OCI-LY3 (cell line): ENCODE measurements around the gene SPOCD1.

Experiments
- H2AFZ ChIP-seq: fragments of 200-600, 300-600 bp; shearing (Covaris generic); 2 replicates; pipeline ENCODE4 v1.6.0; 2014; ENCODE audit warnings: antibody characterized with exemption, low read depth, low read length
- H3K27ac ChIP-seq: fragments of 200-600, 300-600 bp; sonication (generic); 2 replicates; pipeline ENCODE4 v1.5.1; 2014; ENCODE audit warnings: mild to moderate bottlenecking, low read length, moderate library complexity, mixed read lengths
- H3K27me3 ChIP-seq: fragments of 200-600, 300-600 bp; sonication (generic); 2 replicates; pipeline ENCODE4 v1.6.1; 2014; ENCODE audit warnings: low read depth, low read length, mixed read lengths
- H3K36me3 ChIP-seq: fragments of 200-600, 300-600 bp; sonication (generic); replicated peaks from 2 replicates; pipeline ENCODE3; 2014; ENCODE audit warnings: low read depth, low read length, mixed read lengths
- H3K4me1 ChIP-seq: fragments of 300-600, 200-600 bp; sonication (generic); 2 replicates; pipeline ENCODE4 v1.6.1; 2014; ENCODE audit warnings: low read length, mixed read lengths
- H3K4me2 ChIP-seq: fragments of 200-600, 300-600 bp; sonication (generic); 2 replicates; pipeline ENCODE4 v1.6.1; 2014; ENCODE audit warnings: low read length, mixed read lengths
- H3K4me3 ChIP-seq: fragments of 300-600, 200-600 bp; sonication (generic); 2 replicates; pipeline ENCODE4 v1.5.1; 2014; ENCODE audit warnings: antibody characterized with exemption, mild to moderate bottlenecking, low read length, moderate library complexity
- H3K79me2 ChIP-seq: fragments of 300-600, 200-600 bp; shearing (Covaris generic); 2 replicates; pipeline ENCODE4 v1.6.1; 2014; ENCODE audit warnings: mild to moderate bottlenecking, low read length, mixed read lengths
- H3K9ac ChIP-seq: fragments of 300-600, 200-600 bp; shearing (Covaris generic); 2 replicates; pipeline ENCODE4 v1.6.0; 2014; ENCODE audit warnings: mild to moderate bottlenecking, low read length, moderate library complexity
- H3K9me3 ChIP-seq: fragments of 200-600, 300-600 bp; shearing (Covaris generic); 2 replicates; pipeline ENCODE4 v1.6.1; 2014; ENCODE audit warnings: low read length, mixed read lengths; ENCODE audit not compliant: insufficient read depth
- H4K20me1 ChIP-seq: fragments of 200-600, 300-600 bp; sonication (generic); 2 replicates; pipeline ENCODE4 v1.6.1; 2016; ENCODE audit warnings: low read length, mixed read lengths; ENCODE audit not compliant: insufficient read depth
- CTCF ChIP-seq: fragments of 200-600, 300-600 bp; sonication (generic); IDR thresholded peaks from 2 replicates; pipeline ENCODE4 v1.5.1; 2014; ENCODE audit warnings: antibody characterized with exemption, low read length, low read depth
- EZH2phosphoT487 ChIP-seq: fragments of 200-600 bp; shearing (Covaris generic); IDR thresholded peaks from 2 replicates; pipeline ENCODE4 v1.6.1; 2018; ENCODE audit warnings: antibody characterized with exemption, mixed run types, low read depth

The SPOCD1 gene

GRCh38 chr1:31765041-31765467 lies 50.8 kb downstream of the SPOCD1 start:
- Histone ChIP-seq H3K4me2 (peak overlapping the region; percentile 77), H3K4me1 (peaks cover 50% of the 10 kb centered on the region), H4K20me1 (peaks cover 13% of the 10 kb centered on the region), H2AFZ (no peak overlapping the region), H3K27me3 (no peaks in the 10 kb centered on the region), H3K27ac (no peak overlapping the region), H3K9ac (no peak overlapping the region), H3K79me2 (no peaks in the 10 kb centered on the region), H3K36me3 (no peaks in the 10 kb centered on the region), H3K4me3 (peak overlapping the region; percentile 76), H3K9me3 (no peaks in the 10 kb centered on the region)
- TF ChIP-seq CTCF: peak; percentile 53
- TF ChIP-seq EZH2phosphoT487: no peak

GRCh38 chr1:31764312-31765040 lies 51.3 kb downstream of the SPOCD1 start, which contains the start of gene ADGRB2:
TSS of gene ADGRB2 (minus strand) at chr1:31764340. CDS start at chr1:31757221, 7,119 bp downstream.
- Histone ChIP-seq H4K20me1 (peaks cover 19% of the 10 kb centered on the region), H3K4me3 (peak within 1 kb of the TSS; percentile 96), H3K4me1 (peaks cover 45% of the 10 kb centered on the region), H3K27me3 (no peaks in the 10 kb centered on the region), H3K36me3 (no peaks in the 10 kb centered on the region), H3K9ac (peak within 1 kb of the TSS; percentile 77), H3K79me2 (no peaks in the 10 kb centered on the region), H3K9me3 (no peaks in the 10 kb centered on the region), H2AFZ (no peak within 1 kb of the TSS), H3K27ac (no peak within 1 kb of the TSS), H3K4me2 (peak within 1 kb of the TSS; percentile 97)
- TF ChIP-seq CTCF: no peak
- no peak for TF ChIP-seq EZH2phosphoT487

- TF ChIP-seq CTCF: no peak
- TF ChIP-seq EZH2phosphoT487: no peak
- peak overlapping the region; percentile 96 for H3K4me3 ChIP-seq
- H3K9ac ChIP-seq: peak overlapping the region; percentile 77
- no peak overlapping the region for H2AFZ ChIP-seq
- peaks cover 38% of the 10 kb centered on the region for H3K4me1 ChIP-seq
- peaks cover 23% of the 10 kb centered on the region for H4K20me1 ChIP-seq
- H3K9me3 ChIP-seq: no peaks in the 10 kb centered on the region
- H3K79me2 ChIP-seq: no peaks in the 10 kb centered on the region
- no peaks in the 10 kb centered on the region for H3K27me3 ChIP-seq
- H3K27ac ChIP-seq: no peak overlapping the region
- H3K36me3 ChIP-seq: no peaks in the 10 kb centered on the region
- peak overlapping the region; percentile 97 for H3K4me2 ChIP-seq
These were observed 52.0 kb downstream of the SPOCD1 start for GRCh38 chr1:31763671-31764311.
